H1 (cell line): ENCODE results near the gene SPON2.

Source experiments
- BACH1 ChIP-seq: IDR thresholded peaks from 2 replicates; pipeline ENCODE4 v1.6.1; 2012; ENCODE audit warnings: low read length, improper control_type of control experiment
- CTCF ChIP-seq, 3 experiments: IDR thresholded peaks; 1 replicate in 2 of 3; 2 replicates in 1 of 3; pipeline versions ENCODE4 v1.5.1 to v1.6.1; 2011; ENCODE audit warnings: low read length in 3 of 3, mild to moderate bottlenecking in 3 of 3, inconsistent platforms in 2 of 3, low read depth in 1 of 3, moderate library complexity in 1 of 3; ENCODE audit not compliant: insufficient read depth in 1 of 3; ENCODE audit errors: control extremely low read depth in 1 of 3
- EZH2 ChIP-seq: fragments of 200-600 bp; sonication (generic); IDR thresholded peaks from 2 replicates; pipeline ENCODE4 v1.7.1; 2012; ENCODE audit warnings: low read depth, mild to moderate bottlenecking, moderate library complexity, low read length, inconsistent platforms; ENCODE audit not compliant: severe bottlenecking
- POLR2A ChIP-seq, 2 experiments: IDR thresholded peaks; 1 replicate in 1 of 2; 2 replicates in 1 of 2; pipeline ENCODE4 v1.6.1; 2011; ENCODE audit warnings: low read depth in 2 of 2, low read length in 2 of 2, mild to moderate bottlenecking in 2 of 2; ENCODE audit errors: control extremely low read depth in 1 of 2
- TAF1 ChIP-seq: IDR thresholded peaks from 2 replicates; pipeline ENCODE4 v1.6.1; 2011; ENCODE audit warnings: mild to moderate bottlenecking, low read depth, low read length

- no peak for TF ChIP-seq TAF1
- no peak for TF ChIP-seq EZH2
- no peak for TF ChIP-seq CTCF (IDR thresholded peaks at IDR 0.05; ENCODE audit: control extremely low read depth in 1 of 3, insufficient read depth in 1 of 3, low read depth in 1 of 3, low read length in 3 of 3)
- TF ChIP-seq POLR2A (IDR thresholded peaks at IDR 0.05; ENCODE audit: control extremely low read depth in 1 of 2, low read depth in 2 of 2, low read length in 2 of 2), result no peak
- TF ChIP-seq BACH1, result no peak
These were observed 18.8 kb downstream of the SPON2 start for GRCh38 chr4:1153567-1154090.
